ENCODE measurements around the gene SLC2A11. TPM values are rescaled to one million over a fixed set of nuclear protein-coding genes. Genes with fewer than 3 reads are reported as not detected.

Gene SLC2A11
- total and polyA plus RNA-seq, 3 donors from 2014 or later: 14.3 to 22.7 (median 21.8) TPM

DNA sequence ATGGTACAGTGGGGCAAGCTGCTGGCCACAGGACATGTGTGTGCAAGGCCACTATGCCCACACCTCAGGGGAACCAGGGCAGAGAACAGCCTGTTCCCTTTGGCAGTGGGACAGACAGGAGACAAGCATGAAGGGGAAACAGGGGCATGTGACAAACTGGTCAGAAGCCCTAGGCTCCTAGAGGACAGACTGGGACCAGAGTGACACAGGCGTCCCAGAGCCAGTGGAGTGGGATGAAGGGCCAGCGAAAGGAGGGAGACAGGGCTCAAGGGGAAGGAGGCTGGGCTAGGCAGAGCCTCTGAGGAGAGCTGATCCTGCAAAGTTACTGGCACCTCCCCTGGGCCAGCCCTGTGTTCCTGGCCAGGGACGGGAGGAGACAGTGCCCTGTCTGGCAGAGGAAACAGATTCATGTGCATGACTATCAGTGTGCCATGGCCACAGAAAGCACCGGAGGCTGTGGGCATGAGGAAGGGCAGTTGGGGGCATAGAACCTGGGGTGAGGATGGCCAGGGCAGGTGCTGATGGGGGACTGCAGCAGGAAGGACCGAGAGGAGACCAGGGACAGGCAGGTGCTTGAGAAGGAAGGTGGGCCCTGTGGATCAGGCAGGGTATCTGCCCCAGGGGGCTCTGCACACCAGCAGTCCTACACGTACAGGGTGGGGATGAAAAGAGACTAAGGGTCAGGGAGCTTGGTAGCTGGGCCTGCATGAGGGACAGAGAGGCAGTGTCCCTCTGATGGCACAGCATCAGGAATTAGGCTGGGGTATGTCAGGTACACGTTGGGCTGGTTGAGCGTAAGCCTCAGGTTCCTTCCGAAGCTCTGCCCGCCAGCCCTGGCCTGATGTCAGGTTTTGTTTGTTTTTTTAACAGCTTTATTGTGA lies 28.6 kb upstream of the SLC2A11 start:
- 85 to 87% methylated on average over 9 to 10 of the region's 10 CpGs for WGBS, 2 donors

DNA sequence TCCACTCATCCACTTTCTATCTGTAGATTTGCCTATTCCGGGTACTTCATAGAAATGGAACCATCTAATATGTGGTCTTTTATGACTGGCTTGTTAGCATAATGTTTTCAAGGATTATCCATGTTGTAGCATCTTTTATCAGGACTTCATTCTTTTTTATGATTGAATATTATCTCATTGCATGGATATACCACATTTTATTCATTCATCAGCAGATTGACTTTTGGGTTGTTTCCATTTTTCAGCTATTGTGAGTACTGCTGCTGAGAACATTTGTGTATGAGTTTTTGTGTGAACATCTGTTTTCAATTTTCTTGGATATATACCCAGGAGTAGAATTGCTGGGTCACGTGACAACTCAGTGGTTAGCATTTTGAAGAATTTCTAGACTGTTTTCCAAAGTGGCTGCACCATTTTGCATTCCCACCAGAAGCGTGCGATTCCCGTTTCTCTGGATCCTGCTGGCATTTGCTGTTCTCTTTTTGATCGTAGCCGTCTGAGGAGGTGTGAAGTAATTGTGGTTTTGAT lies 27.8 kb upstream of the SLC2A11 start:
- Histone ChIP-seq H3K4me3 (no peak overlapping the region), H3K27ac (no peak overlapping the region), H3K9me3 (no peaks in the 10 kb centered on the region), H3K36me3 (ENCODE audit: low read depth, missing control alignments) (no peaks in the 10 kb centered on the region), H3K4me1 (peaks cover 10% of the 10 kb centered on the region), H3K27me3 (no peaks in the 10 kb centered on the region)
- 88 to 89% methylated on average over 7 of the region's 7 CpGs for WGBS, 2 donors
- no peak for DNase-seq
- intact Hi-C loops (cut with DNase I; ENCODE audit: low total_unique reads): no loop called here
- TF ChIP-seq POLR2A (IDR thresholded peaks at IDR 0.05): no peak
- TF ChIP-seq, protein P1, sequence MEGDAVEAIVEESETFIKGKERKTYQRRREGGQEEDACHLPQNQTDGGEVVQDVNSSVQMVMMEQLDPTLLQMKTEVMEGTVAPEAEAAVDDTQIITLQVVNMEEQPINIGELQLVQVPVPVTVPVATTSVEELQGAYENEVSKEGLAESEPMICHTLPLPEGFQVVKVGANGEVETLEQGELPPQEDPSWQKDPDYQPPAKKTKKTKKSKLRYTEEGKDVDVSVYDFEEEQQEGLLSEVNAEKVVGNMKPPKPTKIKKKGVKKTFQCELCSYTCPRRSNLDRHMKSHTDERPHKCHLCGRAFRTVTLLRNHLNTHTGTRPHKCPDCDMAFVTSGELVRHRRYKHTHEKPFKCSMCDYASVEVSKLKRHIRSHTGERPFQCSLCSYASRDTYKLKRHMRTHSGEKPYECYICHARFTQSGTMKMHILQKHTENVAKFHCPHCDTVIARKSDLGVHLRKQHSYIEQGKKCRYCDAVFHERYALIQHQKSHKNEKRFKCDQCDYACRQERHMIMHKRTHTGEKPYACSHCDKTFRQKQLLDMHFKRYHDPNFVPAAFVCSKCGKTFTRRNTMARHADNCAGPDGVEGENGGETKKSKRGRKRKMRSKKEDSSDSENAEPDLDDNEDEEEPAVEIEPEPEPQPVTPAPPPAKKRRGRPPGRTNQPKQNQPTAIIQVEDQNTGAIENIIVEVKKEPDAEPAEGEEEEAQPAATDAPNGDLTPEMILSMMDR (IDR thresholded peaks at IDR 0.05): no peak

More for the DNA sequence above, 28.6 kb upstream of the SLC2A11 start:
- intact Hi-C loops (cut with DNase I; ENCODE audit: low total_unique reads): no loop called here
- no peak for TF ChIP-seq POLR2A (IDR thresholded peaks at IDR 0.05)
- TF ChIP-seq, protein P1 (IDR thresholded peaks at IDR 0.05): no peak
- Histone ChIP-seq H3K36me3 (ENCODE audit: low read depth, missing control alignments) (no peaks in the 10 kb centered on the region), H3K4me3 (no peak overlapping the region), H3K27me3 (no peaks in the 10 kb centered on the region), H3K9me3 (no peaks in the 10 kb centered on the region), H3K4me1 (peaks cover 14% of the 10 kb centered on the region), H3K27ac (peak overlapping the region in 1 of 2 donors; percentile 20)
- peak; percentile 58 for DNase-seq

DNA sequence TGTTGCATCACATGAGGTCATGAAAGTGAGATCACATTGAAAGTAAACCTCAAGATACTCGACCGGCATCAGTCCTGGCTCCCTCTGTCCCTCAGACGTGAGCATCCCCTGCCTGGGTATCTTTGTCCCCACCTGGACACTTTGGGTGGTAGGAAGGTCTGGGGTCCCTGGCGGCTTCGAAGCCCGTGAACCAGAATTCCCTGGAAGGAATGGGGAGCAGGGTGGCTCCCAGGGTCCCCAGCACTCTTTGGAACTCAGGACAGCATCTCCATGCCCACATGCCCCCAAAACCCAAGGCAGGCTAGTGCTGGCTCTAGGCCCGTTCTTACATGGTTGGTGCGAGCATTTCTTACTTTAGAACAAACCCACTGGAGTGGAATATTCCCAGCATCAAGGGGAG lies 26.4 kb upstream of the SLC2A11 start:
- DNase-seq: no peak
- WGBS, 2 donors: 90 to 93% methylated on average over 6 to 8 of the region's 8 CpGs
- Histone ChIP-seq H3K4me3 (no peak overlapping the region), H3K27me3 (no peaks in the 10 kb centered on the region), H3K4me1 (peaks cover 18% of the 10 kb centered on the region), H3K27ac (no peak overlapping the region), H3K9me3 (no peaks in the 10 kb centered on the region), H3K36me3 (ENCODE audit: low read depth, missing control alignments) (no peaks in the 10 kb centered on the region)
- intact Hi-C loops (cut with DNase I; ENCODE audit: low total_unique reads): no loop called here
- no peak for TF ChIP-seq POLR2A (IDR thresholded peaks at IDR 0.05)
- TF ChIP-seq, protein P1 (IDR thresholded peaks at IDR 0.05): no peak

DNA sequence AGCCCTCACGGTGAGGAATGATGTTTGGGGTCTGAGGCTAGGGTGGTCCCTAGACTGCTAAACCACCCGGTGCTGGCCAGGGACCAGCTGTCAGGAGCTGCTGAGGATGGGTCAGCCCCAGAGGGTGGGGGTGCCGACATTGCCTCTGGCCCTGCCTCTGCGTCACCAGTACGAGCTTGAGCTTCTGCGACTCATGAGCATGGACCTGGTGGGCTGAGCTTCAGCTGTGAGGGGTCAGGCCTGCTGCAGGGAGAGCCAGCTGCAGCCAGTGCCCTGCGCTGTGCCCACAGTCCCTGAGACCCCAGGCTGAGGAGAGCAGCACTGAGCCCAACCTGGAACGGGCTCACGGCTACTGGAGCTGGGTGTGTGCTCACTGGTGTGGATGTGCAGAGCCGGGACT lies 25.9 kb upstream of the SLC2A11 start:
- no peak for DNase-seq
- Histone ChIP-seq H3K27ac (no peak overlapping the region), H3K4me1 (peaks cover 18% of the 10 kb centered on the region), H3K36me3 (ENCODE audit: low read depth, missing control alignments) (no peaks in the 10 kb centered on the region), H3K9me3 (no peaks in the 10 kb centered on the region), H3K27me3 (no peaks in the 10 kb centered on the region), H3K4me3 (no peak overlapping the region)
- intact Hi-C loops (cut with DNase I; ENCODE audit: low total_unique reads): no loop called here
- 69 to 70% methylated on average over 6 to 10 of the region's 10 CpGs for WGBS, 2 donors
- TF ChIP-seq POLR2A (IDR thresholded peaks at IDR 0.05): no peak
- TF ChIP-seq, protein P1 (IDR thresholded peaks at IDR 0.05): no peak
